ENCODE data around the gene XCR1.

XCR1 gene

GRCh38 chr3:46021516-46021915 is 5.8 kb downstream of the XCR1 start:
- H3K9me2 ChIP-seq (replicated peaks; ENCODE audit: control insufficient read depth, low read length) = no peaks in the 10 kb centered on the region
- H3K4me3 ChIP-seq (ENCODE audit: low read length) = no peak overlapping the region
- H3K36me3 ChIP-seq (ENCODE audit: control insufficient read depth, low read length) = no peaks in the 10 kb centered on the region
- H3K4me2 ChIP-seq (ENCODE audit: low read length) = no peak overlapping the region
- H3K27ac ChIP-seq (ENCODE audit: low read depth, low read length) = no peak overlapping the region
- no peaks in the 10 kb centered on the region for H4K20me1 ChIP-seq (ENCODE audit: control insufficient read depth, insufficient read depth, low read depth, low read length)
- no peaks in the 10 kb centered on the region for H3K79me2 ChIP-seq (ENCODE audit: control insufficient read depth, low read length)
- H3K27me3 ChIP-seq (ENCODE audit: control insufficient read depth, low read length) = no peaks in the 10 kb centered on the region
- no peaks in the 10 kb centered on the region for H3K4me1 ChIP-seq (ENCODE audit: control insufficient read depth, low read length)
- no peaks in the 10 kb centered on the region for H3F3A ChIP-seq (ENCODE audit: control insufficient read depth, insufficient read depth)
- TF ChIP-seq EZH2phosphoT487 (IDR thresholded peaks at IDR 0.05; ENCODE audit: borderline replicate concordance, low read length) = no peak
- TF ChIP-seq CTCF (IDR thresholded peaks at IDR 0.05; ENCODE audit: low read depth, low read length, poor library complexity, severe bottlenecking) = no peak
- H3K9me3 ChIP-seq (ENCODE audit: control insufficient read depth, insufficient read depth, low read length) = no peaks in the 10 kb centered on the region

GRCh38 chr3:46020766-46021510 is 6.3 kb downstream of the XCR1 start:
- Histone ChIP-seq H3F3A (ENCODE audit: control insufficient read depth, insufficient read depth) (no peaks in the 10 kb centered on the region), H3K27ac (ENCODE audit: low read depth, low read length) (no peak overlapping the region), H3K4me3 (ENCODE audit: low read length) (no peak overlapping the region), H4K20me1 (ENCODE audit: control insufficient read depth, insufficient read depth, low read depth, low read length) (no peaks in the 10 kb centered on the region), H3K9me2 (replicated peaks; ENCODE audit: control insufficient read depth, low read length) (no peaks in the 10 kb centered on the region), H3K36me3 (ENCODE audit: control insufficient read depth, low read length) (no peaks in the 10 kb centered on the region), H3K27me3 (ENCODE audit: control insufficient read depth, low read length) (no peaks in the 10 kb centered on the region), H3K4me1 (ENCODE audit: control insufficient read depth, low read length) (no peaks in the 10 kb centered on the region), H3K9me3 (ENCODE audit: control insufficient read depth, insufficient read depth, low read length) (no peaks in the 10 kb centered on the region), H3K79me2 (ENCODE audit: control insufficient read depth, low read length) (no peaks in the 10 kb centered on the region), H3K4me2 (ENCODE audit: low read length) (no peak overlapping the region)
- TF ChIP-seq EZH2phosphoT487 (IDR thresholded peaks at IDR 0.05; ENCODE audit: borderline replicate concordance, low read length) = no peak
- TF ChIP-seq CTCF (IDR thresholded peaks at IDR 0.05; ENCODE audit: low read depth, low read length, poor library complexity, severe bottlenecking) = no peak

GRCh38 chr3:46019707-46020106 is 7.6 kb downstream of the XCR1 start:
- Histone ChIP-seq H3K9me3 (ENCODE audit: control insufficient read depth, insufficient read depth, low read length) (no peaks in the 10 kb centered on the region), H4K20me1 (ENCODE audit: control insufficient read depth, insufficient read depth, low read depth, low read length) (no peaks in the 10 kb centered on the region), H3K4me1 (ENCODE audit: control insufficient read depth, low read length) (no peaks in the 10 kb centered on the region), H3K27me3 (ENCODE audit: control insufficient read depth, low read length) (no peaks in the 10 kb centered on the region), H3K4me3 (ENCODE audit: low read length) (no peak overlapping the region), H3K27ac (ENCODE audit: low read depth, low read length) (no peak overlapping the region), H3K9me2 (replicated peaks; ENCODE audit: control insufficient read depth, low read length) (no peaks in the 10 kb centered on the region), H3K4me2 (ENCODE audit: low read length) (no peak overlapping the region), H3F3A (ENCODE audit: control insufficient read depth, insufficient read depth) (no peaks in the 10 kb centered on the region), H3K36me3 (ENCODE audit: control insufficient read depth, low read length) (no peaks in the 10 kb centered on the region), H3K79me2 (ENCODE audit: control insufficient read depth, low read length) (no peaks in the 10 kb centered on the region)
- no peak for TF ChIP-seq EZH2phosphoT487 (IDR thresholded peaks at IDR 0.05; ENCODE audit: borderline replicate concordance, low read length)
- TF ChIP-seq CTCF (IDR thresholded peaks at IDR 0.05; ENCODE audit: low read depth, low read length, poor library complexity, severe bottlenecking) = no peak
